Gastrocnemius medialis (tissue), 4 donors: ENCODE measurements around the gene TNRC18.

Experiments
- POLR2A ChIP-seq, 2 donors: fragments of 450-650 bp; IDR thresholded peaks; one replicate each; pipeline ENCODE4 v1.6.1; 2017; ENCODE audit warnings: antibody characterized with exemption in 2 of 2, mild to moderate bottlenecking in 2 of 2, moderate library complexity in 2 of 2
- TF ChIP-seq, protein P1 (sequence below), 5 experiments: fragments of 450-650 bp in 3 of 5; fragments of 200-600 bp in 2 of 5; sonication (generic) in 2 of 5; IDR thresholded peaks in 4 of 5; conservative IDR thresholded peaks in 1 of 5; 1 replicate in 4 of 5; 2 replicates in 1 of 5; pipeline ENCODE4 v1.5.1; 2016 to 2019; ENCODE audit warnings: antibody characterized with exemption in 5 of 5, mild to moderate bottlenecking in 3 of 5, moderate library complexity in 3 of 5

DNA sequence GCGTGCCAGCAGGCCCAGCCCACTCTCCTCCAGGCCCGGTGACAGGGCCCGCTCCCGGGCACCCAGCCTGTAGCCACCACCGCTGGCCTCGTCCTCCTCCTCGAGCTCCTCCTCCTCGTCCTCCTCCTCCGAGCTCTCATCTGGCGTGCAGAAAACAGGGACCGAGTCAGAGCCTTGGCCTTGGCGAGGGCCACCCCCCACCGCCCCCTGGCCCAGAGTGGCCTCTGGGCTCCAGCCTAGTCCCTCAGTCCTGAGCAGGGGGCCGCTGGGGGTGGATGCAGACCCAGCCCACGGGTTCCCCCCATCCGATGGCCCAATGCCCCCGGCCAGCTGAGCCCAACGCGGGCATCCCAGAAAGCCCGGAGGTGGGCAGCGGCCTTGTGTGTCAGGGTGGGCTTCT, 78.0 kb downstream of the TNRC18 start:
- TF ChIP-seq, protein P1, sequence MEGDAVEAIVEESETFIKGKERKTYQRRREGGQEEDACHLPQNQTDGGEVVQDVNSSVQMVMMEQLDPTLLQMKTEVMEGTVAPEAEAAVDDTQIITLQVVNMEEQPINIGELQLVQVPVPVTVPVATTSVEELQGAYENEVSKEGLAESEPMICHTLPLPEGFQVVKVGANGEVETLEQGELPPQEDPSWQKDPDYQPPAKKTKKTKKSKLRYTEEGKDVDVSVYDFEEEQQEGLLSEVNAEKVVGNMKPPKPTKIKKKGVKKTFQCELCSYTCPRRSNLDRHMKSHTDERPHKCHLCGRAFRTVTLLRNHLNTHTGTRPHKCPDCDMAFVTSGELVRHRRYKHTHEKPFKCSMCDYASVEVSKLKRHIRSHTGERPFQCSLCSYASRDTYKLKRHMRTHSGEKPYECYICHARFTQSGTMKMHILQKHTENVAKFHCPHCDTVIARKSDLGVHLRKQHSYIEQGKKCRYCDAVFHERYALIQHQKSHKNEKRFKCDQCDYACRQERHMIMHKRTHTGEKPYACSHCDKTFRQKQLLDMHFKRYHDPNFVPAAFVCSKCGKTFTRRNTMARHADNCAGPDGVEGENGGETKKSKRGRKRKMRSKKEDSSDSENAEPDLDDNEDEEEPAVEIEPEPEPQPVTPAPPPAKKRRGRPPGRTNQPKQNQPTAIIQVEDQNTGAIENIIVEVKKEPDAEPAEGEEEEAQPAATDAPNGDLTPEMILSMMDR (IDR thresholded peaks at IDR 0.05 in 4 of 5, conservative IDR thresholded peaks at IDR 0.05 in 1 of 5): no peak
- TF ChIP-seq POLR2A (IDR thresholded peaks at IDR 0.05): no peak
